Measurements from ENCODE around the gene PBX1. TPM values are rescaled to one million over a fixed set of nuclear protein-coding genes. Genes with fewer than 3 reads are reported as not detected.

PBX1 gene
- total RNA-seq, 1 experiment from 2014 or later = 102 TPM

DNA sequence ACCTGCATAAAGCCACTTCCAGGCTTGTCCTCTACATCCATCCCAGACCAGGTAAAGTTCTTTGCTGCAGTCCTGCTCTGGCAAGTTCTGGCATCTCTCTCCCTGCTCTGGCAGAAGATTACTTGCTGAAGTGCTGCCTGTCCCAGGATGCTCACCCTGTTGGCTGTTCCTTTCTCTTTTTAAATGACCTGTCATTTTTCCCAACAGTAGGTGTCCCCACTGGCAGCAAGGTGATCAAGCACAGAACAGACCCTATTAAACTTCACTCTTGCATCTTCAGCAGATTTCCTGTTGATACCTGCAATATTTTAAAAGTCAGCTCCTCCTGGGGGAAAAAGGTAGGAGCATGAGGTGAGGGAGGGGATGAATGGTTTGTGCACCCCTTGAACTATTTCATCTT lies 332.6 kb downstream of the PBX1 start (continued):
- TF ChIP-seq, protein P1, sequence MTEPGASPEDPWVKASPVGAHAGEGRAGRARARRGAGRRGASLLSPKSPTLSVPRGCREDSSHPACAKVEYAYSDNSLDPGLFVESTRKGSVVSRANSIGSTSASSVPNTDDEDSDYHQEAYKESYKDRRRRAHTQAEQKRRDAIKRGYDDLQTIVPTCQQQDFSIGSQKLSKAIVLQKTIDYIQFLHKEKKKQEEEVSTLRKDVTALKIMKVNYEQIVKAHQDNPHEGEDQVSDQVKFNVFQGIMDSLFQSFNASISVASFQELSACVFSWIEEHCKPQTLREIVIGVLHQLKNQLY (CRISPR knock-in tag; IDR thresholded peaks at IDR 0.05) = no peak
- no peak for TF ChIP-seq ATF1 (CRISPR knock-in tag; IDR thresholded peaks at IDR 0.05)
- TF ChIP-seq SP1 (CRISPR knock-in tag; conservative IDR thresholded peaks at IDR 0.05) = no peak
- no peak for TF ChIP-seq GTF2I (CRISPR knock-in tag; conservative IDR thresholded peaks at IDR 0.05)
- no peak for TF ChIP-seq NR2C2 (CRISPR knock-in tag; IDR thresholded peaks at IDR 0.05)
- no peak for TF ChIP-seq ETV6 (CRISPR knock-in tag; IDR thresholded peaks at IDR 0.05)
- TF ChIP-seq SOX15 (CRISPR knock-in tag; IDR thresholded peaks at IDR 0.05) = no peak

GRCh38 chr1:164895026-164895912 lies 336.3 kb downstream of the PBX1 start:
- Mint-ChIP-seq H3K9me3 (peaks cover 16% of the 10 kb centered on the region), H3K36me3 (0 out of 2 replicates have a peak, but pooled peaks cover 4% of the 10 kb centered on the region), H3K27ac (no peak overlapping the region), H3K27me3 (ENCODE audit: low read depth) (peaks cover 3% of the 10 kb centered on the region; the same call in 1 of the 2 replicates), H3K4me1 (no peaks in the 10 kb centered on the region), H3K4me3 (no peak overlapping the region)
- ChIA-PET CTCF (no interaction called here), POLR2A (no interaction called here)
- TF ChIP-seq MYBL2 (CRISPR knock-in tag; IDR thresholded peaks at IDR 0.05) = no peak
- no peak for TF ChIP-seq FOXJ3 (CRISPR knock-in tag; IDR thresholded peaks at IDR 0.05; ENCODE audit: borderline replicate concordance)
- TF ChIP-seq AFF4 (CRISPR knock-in tag; IDR thresholded peaks at IDR 0.05; ENCODE audit: borderline replicate concordance) = no peak
- TF ChIP-seq ZNF219 (CRISPR knock-in tag; IDR thresholded peaks at IDR 0.05; ENCODE audit: borderline replicate concordance) = no peak
- TF ChIP-seq GTF2I (CRISPR knock-in tag; conservative IDR thresholded peaks at IDR 0.05) = no peak
- no peak for DNase-seq (ENCODE audit: low spot score)
- no peak for ATAC-seq

- Mint-ChIP-seq H3K9me3 (peaks cover 16% of the 10 kb centered on the region), H3K4me3 (no peak overlapping the region), H3K4me1 (peaks cover 13% of the 10 kb centered on the region), H3K36me3 (0 out of 2 replicates have a peak, but pooled peaks cover 4% of the 10 kb centered on the region), H3K27ac (no peak overlapping the region), H3K27me3 (ENCODE audit: low read depth) (peaks cover 10% of the 10 kb centered on the region)
- ATAC-seq (no peak), DNase-seq (ENCODE audit: low spot score) (no peak)
- CTCF ChIA-PET = no interaction called here
- TF ChIP-seq CTCF (IDR thresholded peaks at IDR 0.05) (no peak), JAZF1 (CRISPR knock-in tag; IDR thresholded peaks at IDR 0.05) (no peak), SMAD3 (CRISPR knock-in tag; IDR thresholded peaks at IDR 0.05; ENCODE audit: borderline replicate concordance) (no peak), IRF2 (CRISPR knock-in tag; IDR thresholded peaks at IDR 0.05; ENCODE audit: borderline replicate concordance, low read depth) (no peak), KAT7 (CRISPR knock-in tag; IDR thresholded peaks at IDR 0.05; ENCODE audit: borderline replicate concordance) (no peak), NFATC4 (CRISPR knock-in tag; IDR thresholded peaks at IDR 0.05) (no peak)
- POLR2A ChIA-PET = no interaction called here
These were observed 342.0 kb downstream of the PBX1 start for GRCh38 chr1:164901031-164901430.
